Measurements from ENCODE around the gene CLIC4. TPM values are rescaled to one million over a fixed set of nuclear protein-coding genes. Genes with fewer than 3 reads are reported as not detected.
"Not testable (repeated sequence)": the region's sequence is repeated elsewhere in the genome, so short reads cannot be mapped to it uniquely, and the experiment has no call there.

The CLIC4 gene
- total RNA-seq, 2 donors from 2014 or later, result 236 to 265 TPM

DNA sequence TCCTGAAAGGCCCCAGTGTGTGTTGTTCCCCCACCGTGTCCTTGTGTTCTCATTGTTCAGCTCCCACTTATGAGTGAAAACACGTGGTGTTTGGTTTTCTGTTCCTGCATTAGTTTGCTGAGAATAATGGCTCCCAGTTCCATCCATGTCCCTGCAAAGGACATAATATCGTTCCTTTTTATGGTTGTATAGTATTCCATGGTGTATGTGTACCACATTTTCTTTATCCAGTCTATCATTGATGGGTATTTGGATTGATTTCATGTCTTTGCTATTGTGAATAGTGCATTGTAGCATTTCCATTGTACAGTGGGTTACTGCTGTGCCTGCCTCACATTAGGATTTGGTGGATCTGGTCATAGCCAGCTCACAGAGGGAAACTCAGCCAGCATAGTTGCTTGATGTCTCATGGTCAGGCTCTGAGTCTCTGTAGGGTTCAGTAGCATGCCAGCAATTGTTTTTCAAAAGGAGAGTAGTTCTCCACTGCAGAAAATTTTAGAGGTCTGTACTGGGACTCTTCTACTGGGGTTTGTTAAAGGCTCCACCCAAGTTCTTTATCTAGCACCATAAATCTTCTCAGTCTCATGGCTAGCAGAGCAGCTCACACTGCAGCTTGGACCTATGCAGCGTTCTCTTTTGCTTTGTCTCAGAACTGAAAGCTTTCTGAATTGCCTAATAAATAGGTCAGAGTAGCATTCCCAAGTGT is 143.9 kb downstream of the CLIC4 start:
- Histone ChIP-seq H3K9me3 (peaks cover 0 to 6% of the 10 kb centered on the region in 2 donors), H3K27me3 (no peaks in the 10 kb centered on the region), H3K36me3 (no peaks in the 10 kb centered on the region), H3K4me3 (no peak overlapping the region), H3K27ac (no peak overlapping the region), H3K4me1 (no peaks in the 10 kb centered on the region)
- DNase-seq (ENCODE audit: low spot score), result no peak
- TF ChIP-seq, protein P1, sequence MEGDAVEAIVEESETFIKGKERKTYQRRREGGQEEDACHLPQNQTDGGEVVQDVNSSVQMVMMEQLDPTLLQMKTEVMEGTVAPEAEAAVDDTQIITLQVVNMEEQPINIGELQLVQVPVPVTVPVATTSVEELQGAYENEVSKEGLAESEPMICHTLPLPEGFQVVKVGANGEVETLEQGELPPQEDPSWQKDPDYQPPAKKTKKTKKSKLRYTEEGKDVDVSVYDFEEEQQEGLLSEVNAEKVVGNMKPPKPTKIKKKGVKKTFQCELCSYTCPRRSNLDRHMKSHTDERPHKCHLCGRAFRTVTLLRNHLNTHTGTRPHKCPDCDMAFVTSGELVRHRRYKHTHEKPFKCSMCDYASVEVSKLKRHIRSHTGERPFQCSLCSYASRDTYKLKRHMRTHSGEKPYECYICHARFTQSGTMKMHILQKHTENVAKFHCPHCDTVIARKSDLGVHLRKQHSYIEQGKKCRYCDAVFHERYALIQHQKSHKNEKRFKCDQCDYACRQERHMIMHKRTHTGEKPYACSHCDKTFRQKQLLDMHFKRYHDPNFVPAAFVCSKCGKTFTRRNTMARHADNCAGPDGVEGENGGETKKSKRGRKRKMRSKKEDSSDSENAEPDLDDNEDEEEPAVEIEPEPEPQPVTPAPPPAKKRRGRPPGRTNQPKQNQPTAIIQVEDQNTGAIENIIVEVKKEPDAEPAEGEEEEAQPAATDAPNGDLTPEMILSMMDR (IDR thresholded peaks at IDR 0.05), result no peak

DNA sequence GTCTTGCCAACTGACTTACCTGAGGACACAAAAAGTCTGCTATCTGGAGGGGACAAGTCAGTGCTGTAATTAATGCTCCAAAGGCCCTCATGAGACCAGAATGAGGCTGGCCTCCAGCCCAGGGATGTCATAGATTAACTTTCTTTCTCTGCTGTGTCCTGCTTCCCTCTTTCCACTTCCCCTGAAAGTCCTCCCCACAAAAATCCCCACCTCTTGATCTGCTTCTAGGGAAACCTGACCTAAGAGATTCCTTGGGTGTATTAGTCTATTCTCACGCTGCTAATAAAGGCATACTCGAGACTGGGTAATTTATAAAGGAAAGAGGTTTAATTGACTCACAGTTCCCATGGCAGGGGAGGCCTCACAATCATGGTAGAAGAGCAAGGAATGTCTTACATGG is 145.6 kb downstream of the CLIC4 start:
- Histone ChIP-seq H3K9me3 (peaks cover 0 to 6% of the 10 kb centered on the region in 2 donors), H3K4me3 (no peak overlapping the region), H3K4me1 (no peaks in the 10 kb centered on the region), H3K27me3 (no peaks in the 10 kb centered on the region), H3K36me3 (no peaks in the 10 kb centered on the region), H3K27ac (no peak overlapping the region)
- no peak for DNase-seq (ENCODE audit: low spot score)
- TF ChIP-seq, protein P1 (IDR thresholded peaks at IDR 0.05), result no peak

DNA sequence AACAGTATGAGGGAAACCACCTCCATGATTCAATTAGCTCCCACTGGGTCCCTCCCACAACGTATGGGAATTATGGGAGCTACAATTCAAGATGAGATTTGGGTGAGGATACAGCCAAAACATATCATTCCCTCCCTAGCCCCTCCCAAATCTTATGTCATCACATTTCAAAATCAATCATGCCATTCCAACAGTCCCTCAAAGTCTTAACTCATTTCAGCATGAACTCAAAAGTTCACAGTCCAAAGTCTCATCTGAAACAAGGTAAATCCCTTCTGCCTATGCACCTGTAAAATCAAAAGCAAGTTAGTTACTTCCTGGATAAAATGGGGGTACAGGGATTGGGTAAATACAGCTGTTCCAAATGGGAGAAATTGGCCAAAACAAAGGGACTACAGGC is 146.1 kb downstream of the CLIC4 start:
- not testable (repeated sequence) for H3K36me3 ChIP-seq; H3K27me3 ChIP-seq; H3K27ac ChIP-seq; DNase-seq (ENCODE audit: low spot score); H3K4me3 ChIP-seq; H3K9me3 ChIP-seq; H3K4me1 ChIP-seq

DNA sequence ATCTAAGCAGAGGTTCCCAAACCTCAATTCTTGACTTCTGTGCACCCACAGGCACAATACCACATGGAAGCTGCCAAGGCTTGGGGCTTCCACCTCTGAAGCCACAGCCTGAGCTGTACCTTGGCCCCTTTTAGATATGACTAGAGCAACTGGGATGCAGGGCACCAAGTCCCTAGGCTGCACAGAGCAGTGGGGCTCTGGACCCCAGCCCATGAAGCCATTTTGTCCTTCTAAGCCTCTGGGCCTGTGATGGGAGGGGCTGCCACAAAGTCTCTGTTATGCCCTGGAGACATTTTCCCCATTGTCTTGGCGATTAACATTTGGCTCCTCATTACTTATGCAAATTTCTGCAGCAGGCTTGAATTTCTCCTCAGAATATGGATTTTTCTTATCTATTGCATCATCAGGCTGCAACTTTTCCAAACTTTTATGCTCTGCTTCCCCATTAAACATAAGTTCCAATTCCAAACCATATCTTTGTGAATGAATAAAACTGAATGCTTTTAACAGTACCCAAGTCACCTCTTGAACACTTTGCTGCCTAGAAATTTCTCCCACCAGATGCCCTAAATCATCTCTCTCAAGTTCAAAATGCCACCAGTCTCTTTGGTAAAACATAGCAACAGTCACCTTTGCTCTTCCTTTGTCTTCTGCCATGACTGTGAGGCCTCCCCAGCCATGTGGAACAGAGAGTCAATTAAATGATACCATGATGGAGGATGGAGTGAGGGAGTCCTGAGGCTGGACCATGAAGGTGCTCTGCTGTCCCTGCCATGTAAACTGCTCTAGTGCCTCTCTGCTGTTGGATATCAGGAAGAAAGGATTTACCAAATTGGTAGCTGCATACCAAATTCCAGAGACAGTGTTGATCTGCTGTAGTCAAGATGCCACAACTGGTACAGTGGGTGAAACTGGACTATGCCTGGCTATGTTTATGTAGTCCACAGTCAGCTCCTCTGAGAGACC is 147.2 kb downstream of the CLIC4 start:
- Histone ChIP-seq H3K4me1 (no peaks in the 10 kb centered on the region), H3K27ac (no peak overlapping the region), H3K27me3 (no peaks in the 10 kb centered on the region), H3K9me3 (peaks cover 0 to 6% of the 10 kb centered on the region in 2 donors), H3K4me3 (no peak overlapping the region), H3K36me3 (no peaks in the 10 kb centered on the region)
- DNase-seq (ENCODE audit: low spot score), result no peak
- TF ChIP-seq, protein P1 (IDR thresholded peaks at IDR 0.05), result no peak

- no peaks in the 10 kb centered on the region for H3K36me3 ChIP-seq
- H3K9me3 ChIP-seq, result peaks cover 0 to 6% of the 10 kb centered on the region in 2 donors
- TF ChIP-seq, protein P1 (IDR thresholded peaks at IDR 0.05), result no peak
- no peaks in the 10 kb centered on the region for H3K27me3 ChIP-seq
- DNase-seq (ENCODE audit: low spot score), result no peak
- no peak overlapping the region for H3K4me3 ChIP-seq
- H3K27ac ChIP-seq, result no peak overlapping the region
- no peaks in the 10 kb centered on the region for H3K4me1 ChIP-seq
These were observed 148.2 kb downstream of the CLIC4 start for GRCh38 chr1:24893431-24893830.

Other genes starting within 250 kb of the CLIC4 start
- 1 to 10 TPM; 5.0 to 7.5 TPM for gene RCAN3, start 242.6 kb upstream of the CLIC4 start, total RNA-seq
- under 1 TPM; 0.16 to 0.22 TPM for gene NCMAP, start 189.4 kb upstream of the CLIC4 start, total RNA-seq
- 10 to 100 TPM; 49.5 to 50.5 TPM for gene SRRM1, start 102.1 kb upstream of the CLIC4 start, total RNA-seq
- gene RUNX3, start 184.8 kb downstream of the CLIC4 start, total RNA-seq, result 1 to 10 TPM in 1 of 2 donors, under 1 TPM in 1; 0.48 to 2.3 TPM

Data from right atrium auricular region (tissue), 2 donors.